Heart right ventricle (tissue), 16 donors: ENCODE data around the gene DEF6. TPM values are rescaled to one million over a fixed set of nuclear protein-coding genes. Genes with fewer than 3 reads are reported as not detected.

Experiments
- ATAC-seq, 8 donors: fragments of 200-7000 bp; cut with Tn5 transposase; one replicate each; pipeline ENCODE4 v1.9.1; 2020; ENCODE audit warnings: mild to moderate bottlenecking in 8 of 8, moderate library complexity in 8 of 8, moderate number of reproducible peaks in 1 of 8
- DNase-seq, 2 donors: peaks; one replicate each; pipeline ENCODE4 v3.0.0-alpha.2; 2020
- H3K27ac ChIP-seq, 10 donors: fragments of 200-600 bp; sonication (generic) in 2 of 10; one replicate each; pipeline versions ENCODE4 v1.5.0 to v1.8.0; 2020 to 2022; ENCODE audit warnings: mild to moderate bottlenecking in 3 of 10
- H3K27me3 ChIP-seq, 7 donors: fragments of 200-600 bp; one replicate each; pipeline ENCODE4 v1.8.0; 2021 to 2022; ENCODE audit warnings: mild to moderate bottlenecking in 2 of 7
- H3K36me3 ChIP-seq, 9 donors: fragments of 200-600 bp; sonication (generic) in 1 of 9; one replicate each; pipeline versions ENCODE4 v1.5.0 to v1.8.0; 2020 to 2022; ENCODE audit warnings: mild to moderate bottlenecking in 2 of 9
- H3K4me1 ChIP-seq, 9 donors: fragments of 200-600 bp; sonication (generic) in 1 of 9; one replicate each; pipeline versions ENCODE4 v1.5.0 to v1.8.0; 2020 to 2022; ENCODE audit warnings: mild to moderate bottlenecking in 4 of 9
- H3K4me3 ChIP-seq, 10 donors: fragments of 200-600 bp; sonication (generic) in 2 of 10; one replicate each; pipeline versions ENCODE4 v1.5.0 to v1.8.0; 2020 to 2022; ENCODE audit warnings: mild to moderate bottlenecking in 7 of 10, moderate library complexity in 2 of 10
- H3K9me3 ChIP-seq, 11 donors: fragments of 200-600 bp in 10 of 11; sonication (generic) in 2 of 11; one replicate each; pipeline versions ENCODE4 v1.5.0 to v1.8.0; 2013 to 2022; ENCODE audit warnings: mild to moderate bottlenecking in 2 of 11, control low read depth in 1 of 11, moderate library complexity in 1 of 11
- CTCF ChIP-seq, 9 donors: fragments of 200-600 bp; sonication (generic) in 2 of 9; IDR thresholded peaks; one replicate each; pipeline versions ENCODE4 v1.5.0 to v1.8.0; 2021 to 2022; ENCODE audit warnings: antibody characterized with exemption in 9 of 9, mild to moderate bottlenecking in 5 of 9, moderate library complexity in 1 of 9
- WGBS, 2 donors: extraction: QIAGEN DNeasy Blood & Tissue Kit; methylation state at CpG; one replicate each; pipeline ENCODE4 v1.1.7; 2013; ENCODE audit warnings: inconsistent platforms in 1 of 2; 5-methylcytosine and 5-hydroxymethylcytosine counted together
- intact Hi-C, 10 donors: fragments of 100-400 bp; cut with DNase I; formaldehyde crosslinking; loops; one replicate each; pipeline versions ENCODE4 v1.11.1 to v1.14.2; 2022
- polyA plus RNA-seq, 2 donors: library from polyadenylated mRNA; stranded (reverse); fragments of 200-250 nt; gene quantifications; one replicate each; pipeline ENCODE4 v1.2.3, GENCODE V29; 2013
- total RNA-seq, 10 donors: library from RNA; stranded (reverse); fragmentation: NEBNext Ultra II Directional in 3 of 10; extraction: Animal tissue kit (Norgen Biotek cat#: 25700) in 3 of 10; gene quantifications; one replicate each; pipeline versions ENCODE4 v1.2.1 to v1.2.4, GENCODE V29; 2021 to 2023
- donor health status: Arrhythmogenic right ventricular cardiomyopathy.
- donor health status: ischemic (EF 13 %, LVEDD 7.1; RV severe dilation, severe dysfunction).
- donor health status: healthy with polysubstance abuse.
- donor health status: DM: no; HTN: yes; CAD: no.
- donor health status: DM: no; HTN: no; CAD: no.
- donor health status: ischemic (EF 25% LVEDD 6.9; RV normal size, moderate dysfunction).
- donor health status: ischemic (EF 25% LVEDD 5.7; RV mildly dilated, moderate dysfunction).
- donor health status: healthy.
- donor health status: DM: yes; HTN: yes; CAD: no.
- donor health status: Ischemic cardiomyopathy.
- donor health status: ischemic (EF 35%, LVEDD 5.7; RV mildly dilated, moderate dysfunction).
- donor health status: nonischemic (EF 11% LVEDD 7.7; RV severe dilation, severe dysfunction).
- donor health status: DM: yes; HTN: yes; CAD: no.
- donor health status: PGD.
- donor health status: ischemic (EF 29% LVEDD 5.4; RV normal size, mild dysfunction).
- donor health status: nonischemic (EF 23%, LVEDD 6.1; RV moderate dilation, normal function).

DEF6 gene
- total and polyA plus RNA-seq, 12 donors, result 0.62 to 8.8 (median 0.99) TPM

- TF ChIP-seq CTCF (IDR thresholded peaks at IDR 0.05), result no peak
- DNase-seq, result no peak
- peaks cover 0 to 67% (median 49%) of the 10 kb centered on the region in 9 donors for H3K36me3 ChIP-seq
- no peaks in the 10 kb centered on the region for H3K27me3 ChIP-seq
- peaks cover 4 to 34% (median 23%) of the 10 kb centered on the region in 9 donors for H3K4me1 ChIP-seq
- intact Hi-C loops, result loop anchor here in 4 of 10 donors (5.0 kb wide), 3 partner anchors 47 to 157 kb away; partner anchors contain the start of genes FANCE (in 3 of the 4) and PPARD (in 1 of the 4)
- H3K9me3 ChIP-seq, result no peaks in the 10 kb centered on the region
- no peak overlapping the region for H3K4me3 ChIP-seq
- no peak for ATAC-seq
- 91 to 99% methylated on average over 2 of the region's 2 CpGs for WGBS, 2 donors
- no peak overlapping the region for H3K27ac ChIP-seq
Observed at GRCh38 chr6:35295036-35295435, 2.6 kb upstream of the DEF6 start.

GRCh38 chr6:35295521-35296315, 1.9 kb upstream of the DEF6 start:
- TF ChIP-seq CTCF (IDR thresholded peaks at IDR 0.05), result no peak
- ATAC-seq, result peak in 3 of 8 donors; percentile 4 to 45 (median 4)
- DNase-seq, result peak in 1 of 2 donors; percentile 34
- Histone ChIP-seq H3K27ac (no peak overlapping the region), H3K9me3 (no peaks in the 10 kb centered on the region), H3K27me3 (no peaks in the 10 kb centered on the region), H3K4me3 (no peak overlapping the region), H3K4me1 (peaks cover 4 to 41% (median 23%) of the 10 kb centered on the region in 9 donors), H3K36me3 (peaks cover 0 to 60% (median 42%) of the 10 kb centered on the region in 9 donors)
- 34 to 44% methylated on average over 3 of the region's 3 CpGs for WGBS, 2 donors
- intact Hi-C loops, result loop anchor here in 5 of 10 donors (2.0 to 5.0 kb wide), 4 partner anchors 31 to 157 kb away; partner anchors contain the start of genes FANCE (in 3 of the 5) and PPARD (in 1 of the 5)

GRCh38 chr6:35296931-35297600, 552 bp upstream of the DEF6 start:
- Histone ChIP-seq H3K9me3 (no peaks in the 10 kb centered on the region), H3K27ac (peak overlapping the region in 7 of 10 donors; percentile 0 to 92 (median 32)), H3K36me3 (peaks cover 0 to 46% (median 29%) of the 10 kb centered on the region in 9 donors), H3K27me3 (no peaks in the 10 kb centered on the region), H3K4me3 (peak overlapping the region in 8 of 10 donors; percentile 16 to 68 (median 51)), H3K4me1 (peaks cover 4 to 54% (median 23%) of the 10 kb centered on the region in 9 donors)
- TF ChIP-seq CTCF (IDR thresholded peaks at IDR 0.05), result no peak
- no peak for DNase-seq
- no peak for ATAC-seq
- 53 to 61% methylated on average over 6 of the region's 6 CpGs for WGBS, 2 donors
- intact Hi-C loops, result loop anchor here in 7 of 10 donors (1.0 to 5.0 kb wide), 5 partner anchors 30 to 155 kb away; partner anchors contain the start of genes FANCE (in 3 of the 7) and PPARD (in 1 of the 7)

- Histone ChIP-seq H3K36me3 (peaks cover 0 to 30% (median 16%) of the 10 kb centered on the region in 9 donors), H3K9me3 (no peaks in the 10 kb centered on the region), H3K27me3 (no peaks in the 10 kb centered on the region), H3K4me3 (peak overlapping the region in 6 of 10 donors; percentile 48 to 68 (median 52)), H3K27ac (peak overlapping the region in 6 of 10 donors; percentile 21 to 92 (median 64)), H3K4me1 (peaks cover 4 to 71% (median 28%) of the 10 kb centered on the region in 9 donors)
- no peak for TF ChIP-seq CTCF (IDR thresholded peaks at IDR 0.05)
- WGBS, 2 donors, result 90 to 95% methylated on average over 6 of the region's 6 CpGs
- ATAC-seq (no peak), DNase-seq (no peak)
- intact Hi-C loops, result loop anchor here in 4 of 10 donors (5.0 kb wide), 3 partner anchors 44 to 154 kb away; partner anchors contain the start of genes FANCE (in 3 of the 4) and PPARD (in 1 of the 4)
Observed at GRCh38 chr6:35298625-35299140, 1.1 kb downstream of the DEF6 start.
